Nephron progenitor cell (in vitro differentiated cells): Measurements from ENCODE around the gene FBXL12.
"Not testable (repeated sequence)": the region's sequence is repeated elsewhere in the genome, so short reads cannot be mapped to it uniquely, and the experiment has no call there.

Experiments
- DNase-seq: peaks from one replicate; pipeline ENCODE4 v3.0.0; 2021
- H3K27ac Mint-ChIP-seq: 2 replicates; pipeline ENCODE4 v1.8.0; 2021; ENCODE audit warnings: mild to moderate bottlenecking, moderate library complexity, mixed read lengths
- H3K27me3 Mint-ChIP-seq: 2 replicates; pipeline ENCODE4 v1.8.0; 2021; ENCODE audit warnings: mild to moderate bottlenecking, low read depth, mixed read lengths; ENCODE audit not compliant: poor library complexity
- H3K36me3 Mint-ChIP-seq: 2 replicates; pipeline ENCODE4 v1.8.0; 2021; ENCODE audit warnings: low read depth, mixed read lengths
- H3K4me1 Mint-ChIP-seq: 2 replicates; pipeline ENCODE4 v1.8.0; 2021; ENCODE audit warnings: mixed read lengths
- H3K4me3 Mint-ChIP-seq: 2 replicates; pipeline ENCODE4 v1.8.0; 2021; ENCODE audit warnings: mild to moderate bottlenecking, moderate library complexity, mixed read lengths
- H3K9me3 Mint-ChIP-seq: 2 replicates; pipeline ENCODE4 v1.8.0; 2021; ENCODE audit warnings: mild to moderate bottlenecking, moderate library complexity, mixed read lengths
- CTCF ChIP-seq: fragments of 200-600 bp; sonication (generic); IDR thresholded peaks from 2 replicates; pipeline ENCODE4 v1.5.0; 2021; ENCODE audit warnings: antibody characterized with exemption

Gene FBXL12

DNA sequence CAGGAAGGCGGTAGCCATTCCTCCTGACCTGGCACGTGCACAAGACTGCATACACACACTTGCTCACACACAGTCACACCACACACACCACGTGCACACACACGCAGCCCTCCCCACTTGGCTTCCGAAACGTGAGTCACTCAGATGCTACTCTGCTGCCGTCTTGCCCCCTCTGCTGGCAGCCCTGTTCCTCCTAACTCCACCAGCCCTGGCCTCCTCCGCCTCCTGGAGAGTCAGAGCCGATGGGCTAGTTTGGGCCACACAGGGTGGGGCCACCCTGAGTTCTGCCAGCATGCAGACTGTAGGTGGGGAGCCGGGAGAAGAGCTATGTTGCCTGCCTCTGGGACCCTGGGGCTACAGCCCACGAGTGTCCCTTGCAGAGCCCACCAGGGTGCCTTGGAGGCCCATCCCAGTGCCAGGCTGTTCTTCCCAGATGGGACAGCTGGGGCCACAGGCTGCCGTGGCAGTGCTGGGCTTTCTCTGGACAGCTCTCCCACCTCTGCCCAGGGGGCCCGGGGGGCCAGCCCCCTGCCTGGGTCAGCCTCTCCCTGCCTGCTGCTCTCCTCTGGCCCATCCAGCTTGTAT lies 28.3 kb upstream of the FBXL12 start:
- DNase-seq: peak; percentile 49
- Mint-ChIP-seq H3K4me3 (peak overlapping the region; percentile 40), H3K27me3 (peaks cover 2% of the 10 kb centered on the region), H3K4me1 (peaks cover 61% of the 10 kb centered on the region), H3K36me3 (peaks cover 34% of the 10 kb centered on the region), H3K27ac (no peak overlapping the region), H3K9me3 (no peaks in the 10 kb centered on the region)
- peak; percentile 42 for TF ChIP-seq CTCF

DNA sequence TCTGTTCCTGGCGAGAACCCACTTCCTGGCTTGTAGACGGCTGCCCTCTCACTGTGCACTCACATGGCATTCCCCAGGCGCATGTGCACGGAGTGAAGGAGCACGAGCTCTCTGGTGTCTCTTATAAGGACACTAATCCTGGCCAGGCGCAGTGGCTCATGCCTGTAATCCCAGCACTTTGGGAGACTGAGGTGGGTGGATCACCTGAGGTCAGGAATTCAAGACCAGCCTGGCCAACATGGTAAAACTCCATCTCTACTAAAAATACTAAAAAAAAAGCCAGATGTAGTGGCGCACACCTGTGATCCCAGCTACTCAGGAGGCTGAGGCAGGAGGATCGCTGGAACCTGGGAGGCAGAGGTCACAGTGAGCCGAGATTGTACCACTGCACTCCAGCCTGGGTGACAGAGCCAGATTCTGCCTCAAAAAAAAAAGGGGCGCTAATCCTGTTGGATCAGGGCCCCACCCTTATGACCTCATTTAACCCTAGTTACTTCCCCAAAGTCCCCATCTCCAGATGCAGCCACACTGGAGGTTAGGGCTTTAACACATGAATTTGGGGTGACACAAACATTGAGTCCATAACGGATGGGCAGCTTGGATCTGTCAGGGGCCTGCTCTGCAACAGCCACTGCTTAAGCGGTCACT lies 24.9 kb upstream of the FBXL12 start:
- not testable (repeated sequence) for H3K27me3 Mint-ChIP-seq, H3K27ac Mint-ChIP-seq, H3K4me3 Mint-ChIP-seq, DNase-seq, H3K9me3 Mint-ChIP-seq
- peaks cover 60% of the 10 kb centered on the region for H3K36me3 Mint-ChIP-seq
- peaks cover 27% of the 10 kb centered on the region for H3K4me1 Mint-ChIP-seq

- H3K36me3 Mint-ChIP-seq: peaks cover 61% of the 10 kb centered on the region
- no peak for DNase-seq
- TF ChIP-seq CTCF: no peak
- H3K27me3 Mint-ChIP-seq: no peaks in the 10 kb centered on the region
- no peaks in the 10 kb centered on the region for H3K9me3 Mint-ChIP-seq
- H3K4me1 Mint-ChIP-seq: peaks cover 20% of the 10 kb centered on the region
- no peak overlapping the region for H3K4me3 Mint-ChIP-seq
- no peak overlapping the region for H3K27ac Mint-ChIP-seq
These were observed 24.2 kb upstream of the FBXL12 start for GRCh38 chr19:9842834-9843625.

DNA sequence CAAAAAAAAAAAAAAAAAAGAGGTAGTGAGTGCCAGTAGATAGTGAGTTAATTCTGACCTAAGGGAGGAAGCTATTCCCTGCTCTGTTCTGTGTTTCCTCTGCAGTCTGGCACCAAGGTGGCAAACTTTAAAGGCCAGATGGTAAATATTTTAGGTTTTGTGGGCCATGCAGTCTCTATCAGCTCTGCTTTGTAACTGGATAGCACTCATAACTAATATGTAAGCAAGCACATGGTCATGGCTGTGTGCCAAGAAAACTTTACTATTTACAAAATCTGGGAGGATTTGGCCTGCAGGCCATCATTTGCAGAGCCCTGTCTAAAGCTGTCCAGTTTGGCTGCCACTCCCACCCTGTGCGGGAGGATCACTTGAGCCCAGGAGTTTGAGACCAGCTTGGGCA lies 20.5 kb upstream of the FBXL12 start:
- no peak for DNase-seq
- Mint-ChIP-seq H3K36me3 (peaks cover 50% of the 10 kb centered on the region), H3K9me3 (no peaks in the 10 kb centered on the region), H3K4me3 (no peak overlapping the region), H3K27me3 (peaks cover 3% of the 10 kb centered on the region), H3K27ac (no peak overlapping the region), H3K4me1 (peaks cover 13% of the 10 kb centered on the region)
- no peak for TF ChIP-seq CTCF

DNA sequence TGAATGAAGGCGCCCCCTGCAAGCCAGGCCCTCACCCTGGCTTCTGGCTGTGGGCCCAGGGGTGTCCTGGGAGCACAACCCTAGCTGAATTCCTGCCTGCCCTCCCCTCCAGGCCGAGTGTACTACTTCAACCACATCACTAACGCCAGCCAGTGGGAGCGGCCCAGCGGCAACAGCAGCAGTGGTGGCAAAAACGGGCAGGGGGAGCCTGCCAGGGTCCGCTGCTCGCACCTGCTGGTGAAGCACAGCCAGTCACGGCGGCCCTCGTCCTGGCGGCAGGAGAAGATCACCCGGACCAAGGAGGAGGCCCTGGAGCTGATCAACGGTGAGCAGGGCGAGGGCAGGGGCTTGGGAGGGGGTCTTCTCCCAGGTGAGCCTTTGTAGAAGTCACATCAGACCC lies 19.4 kb upstream of the FBXL12 start:
- TF ChIP-seq CTCF: no peak
- no peaks in the 10 kb centered on the region for H3K9me3 Mint-ChIP-seq
- no peak overlapping the region for H3K27ac Mint-ChIP-seq
- no peak for DNase-seq
- peaks cover 13% of the 10 kb centered on the region for H3K4me1 Mint-ChIP-seq
- no peak overlapping the region for H3K4me3 Mint-ChIP-seq
- peaks cover 39% of the 10 kb centered on the region for H3K36me3 Mint-ChIP-seq
- peaks cover 3% of the 10 kb centered on the region for H3K27me3 Mint-ChIP-seq

DNA sequence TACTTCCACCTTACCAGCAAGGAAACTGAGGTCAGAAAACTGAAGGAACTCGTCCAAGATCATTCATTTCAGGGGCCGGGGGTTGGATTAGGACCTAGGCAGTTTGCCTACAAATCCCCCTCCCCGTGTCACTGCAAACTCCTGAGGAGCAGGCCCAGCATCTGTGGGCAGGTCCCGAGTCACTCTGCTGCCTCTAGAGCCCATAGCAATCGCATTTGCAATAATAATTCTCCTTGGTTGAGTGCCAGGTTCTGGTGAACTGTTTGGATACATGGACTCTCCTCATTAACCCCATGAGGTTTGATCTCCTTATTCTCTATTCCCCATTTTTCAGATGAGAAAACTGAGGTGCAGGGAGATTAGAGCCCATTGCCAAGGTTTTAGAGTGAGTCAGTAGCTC lies 17.1 kb upstream of the FBXL12 start:
- Mint-ChIP-seq H3K4me1 (peaks cover 13% of the 10 kb centered on the region), H3K36me3 (peaks cover 21% of the 10 kb centered on the region), H3K27me3 (peaks cover 3% of the 10 kb centered on the region), H3K9me3 (no peaks in the 10 kb centered on the region), H3K4me3 (peak overlapping the region; percentile 92), H3K27ac (peak overlapping the region; percentile 64)
- DNase-seq: no peak
- TF ChIP-seq CTCF: no peak
